SK-N-MC (cell line): ENCODE measurements around the gene PDE4DIP.
"Not testable (repeated sequence)": the region's sequence is repeated elsewhere in the genome, so short reads cannot be mapped to it uniquely, and the experiment has no call there.

ENCODE experiments used
- DNase-seq: peaks from one replicate; pipeline ENCODE4 v3.0.0-alpha.2; 2011; ENCODE audit warnings: low read depth, low spot score
- H3K27ac ChIP-seq: fragments of 200-600 bp; sonication (generic); 2 replicates; pipeline ENCODE4 v1.5.1; 2016; ENCODE audit warnings: mixed run types
- H3K36me3 ChIP-seq: fragments of 200-600 bp; sonication (generic); 2 replicates; pipeline ENCODE4 v1.6.1; 2017; ENCODE audit warnings: antibody characterized with exemption, low read length, mixed read lengths; ENCODE audit not compliant: insufficient read depth
- H3K4me3 ChIP-seq: fragments of 200-600 bp; sonication (generic); 2 replicates; pipeline ENCODE4 v1.5.1; 2016
- H3K9ac ChIP-seq: fragments of 200-600 bp; sonication (generic); 2 replicates; pipeline ENCODE4 v1.8.0; 2017; ENCODE audit warnings: mixed run types, mixed read lengths; ENCODE audit not compliant: insufficient read length
- H3K9me3 ChIP-seq: fragments of 200-600 bp; sonication (generic); 2 replicates; pipeline ENCODE4 v1.6.1; 2017; ENCODE audit warnings: low read depth, mild to moderate bottlenecking, antibody characterized with exemption, low read length, moderate library complexity, mixed read lengths

Gene PDE4DIP

DNA sequence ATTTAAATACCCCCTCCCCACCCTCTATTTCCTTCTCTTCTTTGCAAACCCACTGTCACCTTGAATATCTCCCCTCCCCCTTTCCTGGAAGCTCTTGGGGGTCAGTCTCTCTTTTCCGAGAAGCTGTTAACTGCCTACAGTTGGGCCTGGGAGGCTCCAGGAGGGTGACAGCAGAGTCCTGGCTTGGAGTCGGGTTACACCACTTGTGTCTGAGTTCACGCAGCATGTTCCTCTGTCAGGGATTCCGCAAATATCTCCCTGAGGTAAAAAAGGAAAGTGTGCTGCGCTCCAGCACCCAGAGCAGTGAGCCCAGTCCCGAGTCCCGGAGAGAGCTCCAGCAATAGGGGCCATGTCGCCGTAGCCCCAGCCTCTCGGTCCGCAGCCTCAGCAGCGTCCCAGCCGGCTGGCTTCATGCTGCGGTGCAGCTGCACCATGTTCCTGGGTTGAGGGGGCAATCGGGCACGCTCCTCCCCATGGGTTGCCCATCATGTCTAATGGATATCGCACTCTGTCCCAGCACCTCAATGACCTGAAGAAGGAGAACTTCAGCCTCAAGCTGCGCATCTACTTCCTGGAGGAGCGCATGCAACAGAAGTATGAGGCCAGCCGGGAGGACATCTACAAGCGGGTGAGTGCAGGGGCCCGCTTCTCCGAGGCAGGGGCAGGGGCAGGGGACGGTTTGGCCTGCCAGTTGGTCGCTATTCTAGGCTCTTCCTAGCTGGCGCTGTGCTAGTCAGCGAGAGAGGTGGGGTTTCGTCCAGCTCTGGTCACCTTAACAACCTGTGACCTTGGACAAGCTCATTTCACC, 45.2 kb downstream of the PDE4DIP start:
- H3K9ac ChIP-seq, H3K9me3 ChIP-seq, H3K27ac ChIP-seq, H3K4me3 ChIP-seq, H3K36me3 ChIP-seq, DNase-seq: not testable (repeated sequence)

DNA sequence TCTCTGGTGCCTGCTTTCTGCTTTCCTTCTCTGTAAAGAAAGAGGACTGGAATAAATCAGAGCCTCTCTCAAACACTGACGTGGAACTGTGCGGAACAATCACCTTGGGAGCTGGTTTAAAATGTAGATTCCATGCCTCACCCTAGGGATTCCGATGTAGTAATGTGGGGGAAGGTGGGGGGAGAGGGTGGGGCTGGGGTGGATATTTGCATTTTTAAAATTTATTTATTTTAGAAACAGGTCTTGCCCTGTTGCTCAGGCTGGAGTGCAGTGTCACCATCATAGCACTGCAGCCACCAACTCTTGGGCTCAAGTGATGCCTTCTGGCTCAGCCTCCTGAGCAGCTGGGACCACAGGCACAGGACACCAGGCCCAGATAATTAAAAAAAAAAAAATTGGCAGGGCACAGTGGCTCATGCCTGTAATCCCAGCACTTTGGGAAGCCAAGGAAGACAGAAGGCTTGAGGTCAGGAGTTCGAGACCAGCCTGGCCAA, 45.9 kb downstream of the PDE4DIP start:
- H3K9me3 ChIP-seq, H3K36me3 ChIP-seq, DNase-seq, H3K9ac ChIP-seq, H3K4me3 ChIP-seq, H3K27ac ChIP-seq: not testable (repeated sequence)

DNA sequence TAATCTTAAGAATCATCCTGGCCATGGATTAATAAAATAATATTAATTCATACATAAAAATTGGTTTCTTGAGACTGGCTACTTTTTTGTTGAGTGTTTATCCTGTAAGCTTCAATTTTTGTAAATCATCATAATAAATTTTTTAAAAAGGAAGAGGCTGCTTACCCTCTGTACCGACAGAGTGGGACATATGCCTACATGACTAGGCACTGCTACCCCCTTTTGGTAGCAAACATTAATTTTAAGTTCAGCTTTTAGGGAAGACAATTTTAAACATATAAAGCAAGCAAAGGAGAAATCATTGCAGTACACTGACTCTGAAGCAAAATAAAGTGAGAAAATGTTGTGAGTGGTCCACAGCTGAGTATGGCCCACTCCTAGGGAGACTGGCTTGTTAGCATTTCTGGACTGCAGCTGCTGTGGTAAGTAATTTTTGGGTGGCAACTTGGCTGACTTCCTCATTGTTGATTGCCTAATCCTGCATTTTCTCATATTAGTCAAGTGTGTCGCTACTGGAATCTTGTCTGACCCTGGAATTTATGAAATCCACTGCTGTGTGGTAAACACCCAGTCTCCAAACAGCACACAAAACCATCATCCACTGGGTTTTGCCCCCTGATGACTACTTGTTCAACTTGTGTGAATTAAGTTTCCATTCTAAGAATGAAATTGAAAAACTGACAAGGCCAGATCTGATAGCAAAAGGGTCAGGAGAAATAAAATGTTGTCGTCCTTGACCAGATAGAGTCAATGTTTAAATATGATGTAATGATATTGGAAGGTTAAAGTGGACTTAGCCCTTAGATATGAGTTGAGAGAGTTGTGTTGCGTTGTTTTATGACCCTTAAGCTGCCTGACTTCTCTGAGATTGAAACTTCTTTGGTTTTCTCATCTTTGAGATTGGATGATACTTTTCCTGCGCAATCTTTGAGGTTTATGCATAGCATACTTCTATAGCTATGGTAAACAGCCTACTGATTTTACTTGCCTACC, 50.4 kb downstream of the PDE4DIP start:
- not testable (repeated sequence) for H3K9me3 ChIP-seq, DNase-seq, H3K9ac ChIP-seq, H3K27ac ChIP-seq, H3K4me3 ChIP-seq, H3K36me3 ChIP-seq

GRCh38 chr1:148900026-148900425, 55.8 kb downstream of the PDE4DIP start:
- not testable (repeated sequence) for H3K36me3 ChIP-seq, H3K4me3 ChIP-seq, H3K9me3 ChIP-seq, H3K27ac ChIP-seq, H3K9ac ChIP-seq, DNase-seq

GRCh38 chr1:148900691-148901090, 56.5 kb downstream of the PDE4DIP start:
- not testable (repeated sequence) for H3K36me3 ChIP-seq, H3K9ac ChIP-seq, H3K9me3 ChIP-seq, H3K4me3 ChIP-seq, DNase-seq, H3K27ac ChIP-seq

DNA sequence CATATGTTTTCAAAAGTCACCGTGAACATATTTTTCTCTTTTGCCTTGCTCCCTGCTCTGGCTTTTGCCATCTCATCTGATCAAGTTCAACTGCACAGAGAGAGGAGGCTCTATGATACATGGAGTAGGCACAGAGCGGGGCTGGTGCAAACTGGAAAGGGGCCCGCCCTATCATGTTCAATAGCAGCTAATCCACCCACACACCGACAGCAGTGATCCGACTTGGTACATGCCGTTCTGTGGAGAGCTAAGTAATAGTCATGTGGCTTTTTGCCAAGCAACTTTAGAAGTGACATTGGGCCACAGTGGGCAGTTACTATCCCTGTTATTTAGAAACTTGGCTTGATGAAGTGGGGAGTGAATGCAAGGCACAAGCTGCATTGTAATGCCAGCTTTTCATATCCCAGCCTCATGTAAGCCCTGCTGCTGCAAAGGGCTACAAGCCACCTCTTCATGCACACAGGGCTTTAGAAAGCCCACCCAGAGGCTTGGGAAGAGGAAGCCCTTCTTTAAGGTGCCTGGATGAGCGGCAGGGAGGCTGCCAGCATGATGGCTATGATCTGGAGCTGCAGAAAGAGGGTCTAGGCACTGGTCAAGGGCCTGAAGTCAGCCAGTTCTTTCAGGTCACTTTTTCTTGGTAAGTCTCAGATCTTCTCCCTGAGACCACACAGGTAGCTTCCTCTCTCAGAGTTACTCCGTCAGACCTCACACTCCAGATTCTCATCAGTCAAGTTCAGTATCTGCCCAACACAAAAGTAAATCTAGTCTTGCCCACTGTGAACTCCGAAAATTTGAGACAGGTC, 57.1 kb downstream of the PDE4DIP start:
- not testable (repeated sequence) for H3K27ac ChIP-seq, DNase-seq, H3K36me3 ChIP-seq, H3K4me3 ChIP-seq, H3K9me3 ChIP-seq, H3K9ac ChIP-seq

GRCh38 chr1:148901953-148902341, 57.7 kb downstream of the PDE4DIP start:
- not testable (repeated sequence) for H3K9ac ChIP-seq, H3K27ac ChIP-seq, H3K36me3 ChIP-seq, H3K4me3 ChIP-seq, DNase-seq, H3K9me3 ChIP-seq

DNA sequence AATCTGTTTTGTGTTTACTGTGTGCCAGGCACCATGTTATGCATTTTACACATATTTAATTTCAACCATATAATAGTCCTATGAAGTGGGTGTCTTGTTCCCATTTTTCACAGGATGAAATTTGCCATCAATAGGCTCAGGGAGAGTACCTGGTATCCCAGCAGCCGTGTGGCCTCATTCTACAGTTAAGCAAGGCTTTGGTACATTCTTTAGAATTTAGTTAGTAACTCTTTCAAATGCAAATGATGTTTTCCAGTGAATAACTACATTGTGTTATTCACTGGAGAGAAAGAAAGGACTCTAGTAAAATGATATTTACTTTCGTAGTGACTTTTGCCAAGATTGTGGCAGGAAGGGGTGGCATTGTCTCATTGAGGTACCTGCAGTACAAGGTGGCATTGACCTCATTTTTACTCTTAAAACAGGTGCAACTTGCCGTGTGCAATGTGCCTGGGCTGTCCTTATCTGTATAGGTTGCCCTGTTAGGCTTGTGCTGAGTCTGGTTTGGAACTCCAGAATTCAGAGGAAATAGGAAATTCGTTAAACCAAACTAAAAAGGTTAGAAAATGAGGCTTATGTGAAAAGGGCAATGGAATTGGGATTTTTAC, 65.1 kb downstream of the PDE4DIP start:
- not testable (repeated sequence) for H3K36me3 ChIP-seq

GRCh38 chr1:148911303-148911928, 67.2 kb downstream of the PDE4DIP start:
- DNase-seq, H3K9ac ChIP-seq, H3K27ac ChIP-seq, H3K9me3 ChIP-seq, H3K36me3 ChIP-seq, H3K4me3 ChIP-seq: not testable (repeated sequence)

More for the DNA sequence above, 65.1 kb downstream of the PDE4DIP start:
- not testable (repeated sequence) for H3K9me3 ChIP-seq, H3K27ac ChIP-seq, DNase-seq, H3K4me3 ChIP-seq, H3K9ac ChIP-seq

- not testable (repeated sequence) for DNase-seq, H3K9me3 ChIP-seq, H3K4me3 ChIP-seq, H3K9ac ChIP-seq, H3K27ac ChIP-seq, H3K36me3 ChIP-seq
Measured at GRCh38 chr1:148916222-148916621, 72.0 kb downstream of the PDE4DIP start.

GRCh38 chr1:148916695-148917348, 72.6 kb downstream of the PDE4DIP start:
- H3K9ac ChIP-seq, H3K9me3 ChIP-seq, DNase-seq, H3K27ac ChIP-seq, H3K4me3 ChIP-seq, H3K36me3 ChIP-seq: not testable (repeated sequence)

- DNase-seq, H3K9me3 ChIP-seq, H3K27ac ChIP-seq, H3K4me3 ChIP-seq, H3K36me3 ChIP-seq, H3K9ac ChIP-seq: not testable (repeated sequence)
Measured at GRCh38 chr1:148918836-148919447, 74.7 kb downstream of the PDE4DIP start.
